PC-9 (cell line): ENCODE data around the gene GNG7.

Experiments used
- EZH2 ChIP-seq: fragments of 200-600 bp; sonication (generic); IDR thresholded peaks from 2 replicates; pipeline ENCODE4 v1.8.0; 2017; ENCODE audit warnings: antibody characterized with exemption, low read depth
- TF ChIP-seq, protein P1 (sequence below): fragments of 200-600 bp; sonication (generic); conservative IDR thresholded peaks from 2 replicates; pipeline ENCODE4 v1.6.1; 2017; ENCODE audit warnings: mixed run types, antibody characterized with exemption, mild to moderate bottlenecking, moderate library complexity

DNA sequence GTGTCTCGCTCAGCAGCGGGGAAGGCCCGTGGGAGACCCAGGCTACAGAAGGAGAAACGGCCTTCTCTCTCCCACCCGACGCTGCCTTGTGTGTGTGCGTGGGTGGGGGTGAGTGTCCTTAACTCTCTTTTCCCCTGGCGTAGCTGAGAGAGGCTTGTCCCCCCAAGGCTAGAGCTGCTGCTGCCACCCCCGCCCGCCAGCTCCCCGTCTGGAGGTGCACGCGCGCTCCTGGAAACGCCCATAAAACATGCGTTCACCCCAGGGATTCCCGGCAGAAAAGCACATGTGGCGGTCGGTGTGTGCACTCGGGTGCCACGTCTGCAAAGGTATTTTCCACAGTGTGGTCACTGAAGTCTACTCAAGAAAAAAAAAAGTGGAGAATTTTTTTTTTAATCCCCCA lies 190.5 kb downstream of the GNG7 start:
- TF ChIP-seq, protein P1, sequence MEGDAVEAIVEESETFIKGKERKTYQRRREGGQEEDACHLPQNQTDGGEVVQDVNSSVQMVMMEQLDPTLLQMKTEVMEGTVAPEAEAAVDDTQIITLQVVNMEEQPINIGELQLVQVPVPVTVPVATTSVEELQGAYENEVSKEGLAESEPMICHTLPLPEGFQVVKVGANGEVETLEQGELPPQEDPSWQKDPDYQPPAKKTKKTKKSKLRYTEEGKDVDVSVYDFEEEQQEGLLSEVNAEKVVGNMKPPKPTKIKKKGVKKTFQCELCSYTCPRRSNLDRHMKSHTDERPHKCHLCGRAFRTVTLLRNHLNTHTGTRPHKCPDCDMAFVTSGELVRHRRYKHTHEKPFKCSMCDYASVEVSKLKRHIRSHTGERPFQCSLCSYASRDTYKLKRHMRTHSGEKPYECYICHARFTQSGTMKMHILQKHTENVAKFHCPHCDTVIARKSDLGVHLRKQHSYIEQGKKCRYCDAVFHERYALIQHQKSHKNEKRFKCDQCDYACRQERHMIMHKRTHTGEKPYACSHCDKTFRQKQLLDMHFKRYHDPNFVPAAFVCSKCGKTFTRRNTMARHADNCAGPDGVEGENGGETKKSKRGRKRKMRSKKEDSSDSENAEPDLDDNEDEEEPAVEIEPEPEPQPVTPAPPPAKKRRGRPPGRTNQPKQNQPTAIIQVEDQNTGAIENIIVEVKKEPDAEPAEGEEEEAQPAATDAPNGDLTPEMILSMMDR = no peak
- TF ChIP-seq EZH2 = no peak
